ENCODE data around the gene LAT. TPM values are rescaled to one million over a fixed set of nuclear protein-coding genes. Genes with fewer than 3 reads are reported as not detected.

LAT gene
- total and polyA plus RNA-seq, 2 of the 13 experiments (the other 11 are each of a cell fraction or from before 2014, with no cell fraction given): 2.0 to 3.0 TPM

DNA sequence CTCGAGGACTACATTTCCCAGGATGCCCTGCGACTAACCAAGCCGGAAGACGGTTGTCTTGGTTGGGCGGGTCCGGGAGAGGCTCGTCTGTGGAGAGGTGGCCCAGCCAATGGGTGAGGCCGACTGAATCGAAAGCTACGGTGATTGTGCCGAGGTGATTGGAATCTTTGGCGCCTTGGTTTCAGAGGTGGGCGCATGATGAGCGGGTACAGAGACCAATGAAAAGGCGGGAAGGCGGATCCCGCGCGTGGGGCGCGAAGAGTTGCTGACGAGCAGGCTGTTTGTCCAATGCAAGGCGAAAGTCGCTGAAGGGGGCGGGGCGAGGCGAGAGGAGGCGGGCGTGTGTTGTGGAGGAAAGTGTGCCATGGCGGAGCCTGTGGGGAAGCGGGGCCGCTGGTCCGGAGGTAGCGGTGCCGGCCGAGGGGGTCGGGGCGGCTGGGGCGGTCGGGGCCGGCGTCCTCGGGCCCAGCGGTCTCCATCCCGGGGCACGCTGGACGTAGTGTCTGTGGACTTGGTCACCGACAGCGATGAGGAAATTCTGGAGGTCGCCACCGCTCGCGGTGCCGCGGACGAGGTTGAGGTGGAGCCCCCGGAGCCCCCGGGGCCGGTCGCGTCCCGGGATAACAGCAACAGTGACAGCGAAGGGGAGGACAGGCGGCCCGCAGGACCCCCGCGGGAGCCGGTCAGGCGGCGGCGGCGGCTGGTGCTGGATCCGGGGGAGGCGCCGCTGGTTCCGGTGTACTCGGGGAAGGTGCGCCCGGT is 34.0 kb upstream of the LAT start, which contains the start of gene NFATC2IP (continued):
- TF ChIP-seq, protein P1, sequence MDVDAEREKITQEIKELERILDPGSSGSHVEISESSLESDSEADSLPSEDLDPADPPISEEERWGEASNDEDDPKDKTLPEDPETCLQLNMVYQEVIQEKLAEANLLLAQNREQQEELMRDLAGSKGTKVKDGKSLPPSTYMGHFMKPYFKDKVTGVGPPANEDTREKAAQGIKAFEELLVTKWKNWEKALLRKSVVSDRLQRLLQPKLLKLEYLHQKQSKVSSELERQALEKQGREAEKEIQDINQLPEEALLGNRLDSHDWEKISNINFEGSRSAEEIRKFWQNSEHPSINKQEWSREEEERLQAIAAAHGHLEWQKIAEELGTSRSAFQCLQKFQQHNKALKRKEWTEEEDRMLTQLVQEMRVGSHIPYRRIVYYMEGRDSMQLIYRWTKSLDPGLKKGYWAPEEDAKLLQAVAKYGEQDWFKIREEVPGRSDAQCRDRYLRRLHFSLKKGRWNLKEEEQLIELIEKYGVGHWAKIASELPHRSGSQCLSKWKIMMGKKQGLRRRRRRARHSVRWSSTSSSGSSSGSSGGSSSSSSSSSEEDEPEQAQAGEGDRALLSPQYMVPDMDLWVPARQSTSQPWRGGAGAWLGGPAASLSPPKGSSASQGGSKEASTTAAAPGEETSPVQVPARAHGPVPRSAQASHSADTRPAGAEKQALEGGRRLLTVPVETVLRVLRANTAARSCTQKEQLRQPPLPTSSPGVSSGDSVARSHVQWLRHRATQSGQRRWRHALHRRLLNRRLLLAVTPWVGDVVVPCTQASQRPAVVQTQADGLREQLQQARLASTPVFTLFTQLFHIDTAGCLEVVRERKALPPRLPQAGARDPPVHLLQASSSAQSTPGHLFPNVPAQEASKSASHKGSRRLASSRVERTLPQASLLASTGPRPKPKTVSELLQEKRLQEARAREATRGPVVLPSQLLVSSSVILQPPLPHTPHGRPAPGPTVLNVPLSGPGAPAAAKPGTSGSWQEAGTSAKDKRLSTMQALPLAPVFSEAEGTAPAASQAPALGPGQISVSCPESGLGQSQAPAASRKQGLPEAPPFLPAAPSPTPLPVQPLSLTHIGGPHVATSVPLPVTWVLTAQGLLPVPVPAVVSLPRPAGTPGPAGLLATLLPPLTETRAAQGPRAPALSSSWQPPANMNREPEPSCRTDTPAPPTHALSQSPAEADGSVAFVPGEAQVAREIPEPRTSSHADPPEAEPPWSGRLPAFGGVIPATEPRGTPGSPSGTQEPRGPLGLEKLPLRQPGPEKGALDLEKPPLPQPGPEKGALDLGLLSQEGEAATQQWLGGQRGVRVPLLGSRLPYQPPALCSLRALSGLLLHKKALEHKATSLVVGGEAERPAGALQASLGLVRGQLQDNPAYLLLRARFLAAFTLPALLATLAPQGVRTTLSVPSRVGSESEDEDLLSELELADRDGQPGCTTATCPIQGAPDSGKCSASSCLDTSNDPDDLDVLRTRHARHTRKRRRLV (CRISPR knock-in tag; IDR thresholded peaks at IDR 0.05): no peak
- TF ChIP-seq, protein P2, sequence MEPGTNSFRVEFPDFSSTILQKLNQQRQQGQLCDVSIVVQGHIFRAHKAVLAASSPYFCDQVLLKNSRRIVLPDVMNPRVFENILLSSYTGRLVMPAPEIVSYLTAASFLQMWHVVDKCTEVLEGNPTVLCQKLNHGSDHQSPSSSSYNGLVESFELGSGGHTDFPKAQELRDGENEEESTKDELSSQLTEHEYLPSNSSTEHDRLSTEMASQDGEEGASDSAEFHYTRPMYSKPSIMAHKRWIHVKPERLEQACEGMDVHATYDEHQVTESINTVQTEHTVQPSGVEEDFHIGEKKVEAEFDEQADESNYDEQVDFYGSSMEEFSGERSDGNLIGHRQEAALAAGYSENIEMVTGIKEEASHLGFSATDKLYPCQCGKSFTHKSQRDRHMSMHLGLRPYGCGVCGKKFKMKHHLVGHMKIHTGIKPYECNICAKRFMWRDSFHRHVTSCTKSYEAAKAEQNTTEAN (CRISPR knock-in tag; conservative IDR thresholded peaks at IDR 0.05): 0 out of 2 replicates have a peak, but pooled peaks have one; percentile 47
- TF ChIP-seq ZSCAN12 (CRISPR knock-in tag; IDR thresholded peaks at IDR 0.05): peak; percentile 71; the same call in 1 of the 2 replicates
- TF ChIP-seq SOX13 (IDR thresholded peaks at IDR 0.05): no peak
- 0 out of 4 replicates have a peak, but pooled peaks of 1 of the 2 experiments have one; percentile 6 for TF ChIP-seq SOX13 (CRISPR knock-in tag; conservative IDR thresholded peaks at IDR 0.05 in 1 of 2, IDR thresholded peaks at IDR 0.05 in 1 of 2)
- TF ChIP-seq, protein P3, sequence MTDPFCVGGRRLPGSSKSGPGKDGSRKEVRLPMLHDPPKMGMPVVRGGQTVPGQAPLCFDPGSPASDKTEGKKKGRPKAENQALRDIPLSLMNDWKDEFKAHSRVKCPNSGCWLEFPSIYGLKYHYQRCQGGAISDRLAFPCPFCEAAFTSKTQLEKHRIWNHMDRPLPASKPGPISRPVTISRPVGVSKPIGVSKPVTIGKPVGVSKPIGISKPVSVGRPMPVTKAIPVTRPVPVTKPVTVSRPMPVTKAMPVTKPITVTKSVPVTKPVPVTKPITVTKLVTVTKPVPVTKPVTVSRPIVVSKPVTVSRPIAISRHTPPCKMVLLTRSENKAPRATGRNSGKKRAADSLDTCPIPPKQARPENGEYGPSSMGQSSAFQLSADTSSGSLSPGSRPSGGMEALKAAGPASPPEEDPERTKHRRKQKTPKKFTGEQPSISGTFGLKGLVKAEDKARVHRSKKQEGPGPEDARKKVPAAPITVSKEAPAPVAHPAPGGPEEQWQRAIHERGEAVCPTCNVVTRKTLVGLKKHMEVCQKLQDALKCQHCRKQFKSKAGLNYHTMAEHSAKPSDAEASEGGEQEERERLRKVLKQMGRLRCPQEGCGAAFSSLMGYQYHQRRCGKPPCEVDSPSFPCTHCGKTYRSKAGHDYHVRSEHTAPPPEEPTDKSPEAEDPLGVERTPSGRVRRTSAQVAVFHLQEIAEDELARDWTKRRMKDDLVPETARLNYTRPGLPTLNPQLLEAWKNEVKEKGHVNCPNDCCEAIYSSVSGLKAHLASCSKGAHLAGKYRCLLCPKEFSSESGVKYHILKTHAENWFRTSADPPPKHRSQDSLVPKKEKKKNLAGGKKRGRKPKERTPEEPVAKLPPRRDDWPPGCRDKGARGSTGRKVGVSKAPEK (CRISPR knock-in tag; IDR thresholded peaks at IDR 0.05; ENCODE audit: borderline replicate concordance): no peak
- peak; percentile 26; the same call in 1 of the 2 replicates for TF ChIP-seq ZSCAN31 (CRISPR knock-in tag; IDR thresholded peaks at IDR 0.05; ENCODE audit: low read depth)
- no peak for TF ChIP-seq NFIB (CRISPR knock-in tag; IDR thresholded peaks at IDR 0.05; ENCODE audit: borderline replicate concordance)
- TF ChIP-seq, protein P4, sequence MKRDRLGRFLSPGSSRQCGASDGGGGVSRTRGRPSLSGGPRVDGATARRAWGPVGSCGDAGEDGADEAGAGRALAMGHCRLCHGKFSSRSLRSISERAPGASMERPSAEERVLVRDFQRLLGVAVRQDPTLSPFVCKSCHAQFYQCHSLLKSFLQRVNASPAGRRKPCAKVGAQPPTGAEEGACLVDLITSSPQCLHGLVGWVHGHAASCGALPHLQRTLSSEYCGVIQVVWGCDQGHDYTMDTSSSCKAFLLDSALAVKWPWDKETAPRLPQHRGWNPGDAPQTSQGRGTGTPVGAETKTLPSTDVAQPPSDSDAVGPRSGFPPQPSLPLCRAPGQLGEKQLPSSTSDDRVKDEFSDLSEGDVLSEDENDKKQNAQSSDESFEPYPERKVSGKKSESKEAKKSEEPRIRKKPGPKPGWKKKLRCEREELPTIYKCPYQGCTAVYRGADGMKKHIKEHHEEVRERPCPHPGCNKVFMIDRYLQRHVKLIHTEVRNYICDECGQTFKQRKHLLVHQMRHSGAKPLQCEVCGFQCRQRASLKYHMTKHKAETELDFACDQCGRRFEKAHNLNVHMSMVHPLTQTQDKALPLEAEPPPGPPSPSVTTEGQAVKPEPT (CRISPR knock-in tag; IDR thresholded peaks at IDR 0.05; ENCODE audit: low read depth): 0 out of 2 replicates have a peak, but pooled peaks have one; percentile 56
- TF ChIP-seq, protein P5, sequence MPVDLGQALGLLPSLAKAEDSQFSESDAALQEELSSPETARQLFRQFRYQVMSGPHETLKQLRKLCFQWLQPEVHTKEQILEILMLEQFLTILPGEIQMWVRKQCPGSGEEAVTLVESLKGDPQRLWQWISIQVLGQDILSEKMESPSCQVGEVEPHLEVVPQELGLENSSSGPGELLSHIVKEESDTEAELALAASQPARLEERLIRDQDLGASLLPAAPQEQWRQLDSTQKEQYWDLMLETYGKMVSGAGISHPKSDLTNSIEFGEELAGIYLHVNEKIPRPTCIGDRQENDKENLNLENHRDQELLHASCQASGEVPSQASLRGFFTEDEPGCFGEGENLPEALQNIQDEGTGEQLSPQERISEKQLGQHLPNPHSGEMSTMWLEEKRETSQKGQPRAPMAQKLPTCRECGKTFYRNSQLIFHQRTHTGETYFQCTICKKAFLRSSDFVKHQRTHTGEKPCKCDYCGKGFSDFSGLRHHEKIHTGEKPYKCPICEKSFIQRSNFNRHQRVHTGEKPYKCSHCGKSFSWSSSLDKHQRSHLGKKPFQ (CRISPR knock-in tag; IDR thresholded peaks at IDR 0.05; ENCODE audit: insufficient replicate concordance): no peak
- TF ChIP-seq ZKSCAN5 (CRISPR knock-in tag; IDR thresholded peaks at IDR 0.05): no peak
- no peak for TF ChIP-seq ZNF672 (CRISPR knock-in tag; IDR thresholded peaks at IDR 0.05)

Data from HepG2 (cell line).